ENCODE results near the gene TMEM132E. TPM values are rescaled to one million over a fixed set of nuclear protein-coding genes. Genes with fewer than 3 reads are reported as not detected.

The TMEM132E gene
- total RNA-seq, 1 experiment from 2014 or later = 0.42 TPM

- no peak overlapping the region for H2BK120ac ChIP-seq (ENCODE audit: low read depth, low read length, poor library complexity, severe bottlenecking)
- H3K9ac ChIP-seq (ENCODE audit: extremely low read depth, insufficient read length, low read length) = no peak overlapping the region
- H2AFZ ChIP-seq (ENCODE audit: low read length) = no peak overlapping the region
- no peaks in the 10 kb centered on the region for H3K27me3 ChIP-seq (ENCODE audit: insufficient read depth, low read length)
- H3K4me1 ChIP-seq (ENCODE audit: insufficient read depth, low read length) = no peaks in the 10 kb centered on the region
- no peak overlapping the region for H3K23ac ChIP-seq (ENCODE audit: insufficient read length, low read depth, low read length)
- no peaks in the 10 kb centered on the region for H3K79me1 ChIP-seq (ENCODE audit: insufficient read depth, low read depth, low read length, poor library complexity, severe bottlenecking)
- H3K14ac ChIP-seq (ENCODE audit: insufficient read depth, low read length) = no peak overlapping the region
- H3K27ac ChIP-seq (ENCODE audit: insufficient read length, low read depth, low read length) = no peak overlapping the region
- H2BK15ac ChIP-seq (ENCODE audit: low read depth, low read length) = no peak overlapping the region
- TF ChIP-seq CTCF (conservative IDR thresholded peaks at IDR 0.05) = no peak
- no peaks in the 10 kb centered on the region for H3K9me3 ChIP-seq (ENCODE audit: control insufficient read depth, low read depth, low read length)
- no peak overlapping the region for H2AK5ac ChIP-seq (ENCODE audit: insufficient read length, low read length)
- H3K23me2 ChIP-seq (ENCODE audit: insufficient read length, low read depth, low read length, poor library complexity, severe bottlenecking) = no peaks in the 10 kb centered on the region
- no peaks in the 10 kb centered on the region for H4K20me1 ChIP-seq (ENCODE audit: control insufficient read depth, insufficient read depth, insufficient read length)
- WGBS (ENCODE audit: extremely low coverage, insufficient read length, low lambda C conversion rate) = no CpG with 5 or more reads among the region's 3 CpGs
- no peak overlapping the region for H3K56ac ChIP-seq (ENCODE audit: insufficient read length, low read depth, low read length)
- Mint-ChIP-seq H3K27me3 (ENCODE audit: low read depth) (peaks cover 73% of the 10 kb centered on the region), H3K9me3 (no peaks in the 10 kb centered on the region), H3K4me1 (peaks cover 0 to 3% of the 10 kb centered on the region in 2 experiments; a peak in 1 of 4 replicates), H3K4me3 (no peak overlapping the region), H3K36me3 (ENCODE audit: insufficient read depth in 1 of 3, low read depth in 3 of 3) (no peaks in the 10 kb centered on the region), H3K27ac (no peak overlapping the region)
- H2BK20ac ChIP-seq (ENCODE audit: low read depth, low read length, poor library complexity, severe bottlenecking) = no peak overlapping the region
- no peaks in the 10 kb centered on the region for H3K79me2 ChIP-seq (ENCODE audit: insufficient read depth, low read length)
- no peak for DNase-seq
- H4K91ac ChIP-seq (ENCODE audit: insufficient read length, low read depth, low read length) = no peak overlapping the region
- H4K8ac ChIP-seq (replicated peaks; ENCODE audit: insufficient read length, low read depth, low read length) = no peak overlapping the region
- no peak overlapping the region for H3K18ac ChIP-seq (ENCODE audit: insufficient read length, low read depth, low read length)
- no peak overlapping the region for H3K4me2 ChIP-seq (ENCODE audit: insufficient read depth, insufficient read length, low read length)
- H2BK12ac ChIP-seq (ENCODE audit: insufficient read length, low read depth, low read length) = no peak overlapping the region
- no peak overlapping the region for H4K5ac ChIP-seq (ENCODE audit: insufficient read length, low read depth, low read length)
- no peak overlapping the region for H3K4ac ChIP-seq (ENCODE audit: low read depth, low read length)
- H3T11ph ChIP-seq (ENCODE audit: low read length) = no peak overlapping the region
- H2BK5ac ChIP-seq (ENCODE audit: insufficient read length, low read length) = no peak overlapping the region
Measured at GRCh38 chr17:34539881-34540280, 39.5 kb upstream of the TMEM132E start.
